SK-N-SH (cell line): ENCODE results near the gene BTNL2.

Source experiments
- FOSL2 ChIP-seq: IDR thresholded peaks from 2 replicates; pipeline ENCODE4 v1.4.0; 2012; ENCODE audit warnings: low read depth, mild to moderate bottlenecking, moderate library complexity, borderline replicate concordance
- RXRA ChIP-seq: IDR thresholded peaks from 2 replicates; pipeline ENCODE4 v1.4.0; 2012; ENCODE audit warnings: low read depth, mild to moderate bottlenecking, borderline replicate concordance
- TAF1 ChIP-seq: IDR thresholded peaks from 2 replicates; pipeline ENCODE4 v1.6.1; 2012; ENCODE audit warnings: low read depth, mild to moderate bottlenecking, low read length, moderate library complexity, borderline replicate concordance
- TCF12 ChIP-seq: IDR thresholded peaks from 2 replicates; pipeline ENCODE4 v1.4.0; 2012
- YY1 ChIP-seq: IDR thresholded peaks from 2 replicates; pipeline ENCODE4 v1.4.0; 2012; ENCODE audit warnings: low read depth, mild to moderate bottlenecking
- TF ChIP-seq, protein P1 (sequence below): fragments of 200-600 bp; sonication (generic); IDR thresholded peaks from 2 replicates; pipeline ENCODE4 v1.6.1; 2017; ENCODE audit warnings: antibody characterized with exemption, mild to moderate bottlenecking, moderate library complexity
- TF ChIP-seq, protein P2 (sequence below): fragments of 150-350 bp; IDR thresholded peaks from 2 replicates; pipeline ENCODE4 v1.6.1; 2017; ENCODE audit warnings: antibody characterized with exemption, low read length, low read depth, borderline replicate concordance

DNA sequence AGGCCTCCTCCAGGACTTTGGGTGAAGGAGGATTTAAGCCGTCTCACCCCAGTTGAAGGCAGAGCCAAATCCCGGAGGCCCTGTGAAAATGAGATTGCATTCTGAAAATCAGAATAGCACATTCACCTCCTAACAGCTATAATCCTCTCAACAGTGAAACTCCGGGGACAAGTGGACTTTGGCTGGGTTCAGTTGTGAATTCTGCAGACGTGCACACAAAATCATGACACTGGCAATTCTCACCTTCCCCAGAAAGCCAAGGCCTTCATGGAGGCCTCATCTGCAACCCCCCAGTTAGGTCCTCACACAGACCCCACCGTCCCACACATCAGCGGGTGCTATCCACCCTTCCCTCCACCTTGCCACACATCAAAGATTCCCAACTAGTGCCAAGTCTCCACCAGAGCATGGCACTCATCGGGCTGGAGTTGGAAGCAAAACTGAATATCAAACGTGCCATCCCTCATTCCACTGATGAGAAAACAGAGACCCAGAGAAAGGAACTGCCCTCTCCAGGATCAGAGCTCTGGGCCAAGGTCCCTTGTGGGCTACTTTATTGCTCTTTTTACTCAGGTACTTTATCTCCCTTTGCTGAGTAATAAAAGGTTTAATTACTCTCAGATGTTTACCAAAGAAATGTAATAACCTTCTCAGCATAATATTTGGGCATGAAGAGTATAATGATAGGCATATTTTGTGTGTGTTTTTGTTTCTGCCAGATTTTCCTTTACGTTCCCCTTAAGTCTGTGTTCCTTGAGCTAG is 4.8 kb upstream of the BTNL2 start:
- TF ChIP-seq, protein P1, sequence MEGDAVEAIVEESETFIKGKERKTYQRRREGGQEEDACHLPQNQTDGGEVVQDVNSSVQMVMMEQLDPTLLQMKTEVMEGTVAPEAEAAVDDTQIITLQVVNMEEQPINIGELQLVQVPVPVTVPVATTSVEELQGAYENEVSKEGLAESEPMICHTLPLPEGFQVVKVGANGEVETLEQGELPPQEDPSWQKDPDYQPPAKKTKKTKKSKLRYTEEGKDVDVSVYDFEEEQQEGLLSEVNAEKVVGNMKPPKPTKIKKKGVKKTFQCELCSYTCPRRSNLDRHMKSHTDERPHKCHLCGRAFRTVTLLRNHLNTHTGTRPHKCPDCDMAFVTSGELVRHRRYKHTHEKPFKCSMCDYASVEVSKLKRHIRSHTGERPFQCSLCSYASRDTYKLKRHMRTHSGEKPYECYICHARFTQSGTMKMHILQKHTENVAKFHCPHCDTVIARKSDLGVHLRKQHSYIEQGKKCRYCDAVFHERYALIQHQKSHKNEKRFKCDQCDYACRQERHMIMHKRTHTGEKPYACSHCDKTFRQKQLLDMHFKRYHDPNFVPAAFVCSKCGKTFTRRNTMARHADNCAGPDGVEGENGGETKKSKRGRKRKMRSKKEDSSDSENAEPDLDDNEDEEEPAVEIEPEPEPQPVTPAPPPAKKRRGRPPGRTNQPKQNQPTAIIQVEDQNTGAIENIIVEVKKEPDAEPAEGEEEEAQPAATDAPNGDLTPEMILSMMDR = no peak
- TF ChIP-seq YY1 (no peak), TCF12 (no peak), RXRA (no peak), FOSL2 (no peak), TAF1 (no peak)
- TF ChIP-seq, protein P2, sequence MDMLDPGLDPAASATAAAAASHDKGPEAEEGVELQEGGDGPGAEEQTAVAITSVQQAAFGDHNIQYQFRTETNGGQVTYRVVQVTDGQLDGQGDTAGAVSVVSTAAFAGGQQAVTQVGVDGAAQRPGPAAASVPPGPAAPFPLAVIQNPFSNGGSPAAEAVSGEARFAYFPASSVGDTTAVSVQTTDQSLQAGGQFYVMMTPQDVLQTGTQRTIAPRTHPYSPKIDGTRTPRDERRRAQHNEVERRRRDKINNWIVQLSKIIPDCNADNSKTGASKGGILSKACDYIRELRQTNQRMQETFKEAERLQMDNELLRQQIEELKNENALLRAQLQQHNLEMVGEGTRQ = no peak
